Parathyroid adenoma (tissue), 2 donors: ENCODE results near the gene APOL4.
"Not testable (repeated sequence)": the region's sequence is repeated elsewhere in the genome, so short reads cannot be mapped to it uniquely, and the experiment has no call there.

ENCODE experiments used
- H2AFZ ChIP-seq: fragments of 300-600 bp; sonication (generic); one replicate; pipeline ENCODE4 v1.7.0; 2017; ENCODE audit warnings: antibody characterized with exemption, mild to moderate bottlenecking
- H3K27ac ChIP-seq: fragments of 300-600 bp; sonication (generic); one replicate; pipeline ENCODE4 v1.7.0; 2017
- H3K27me3 ChIP-seq: fragments of 300-600 bp; sonication (generic); one replicate; pipeline ENCODE4 v1.7.0; 2017; ENCODE audit warnings: low read length; ENCODE audit not compliant: control insufficient read depth, insufficient read depth
- H3K36me3 ChIP-seq: fragments of 300-600 bp; sonication (generic); one replicate; pipeline ENCODE4 v1.7.0; 2017; ENCODE audit warnings: low read length; ENCODE audit not compliant: control insufficient read depth, insufficient read depth
- H3K4me1 ChIP-seq: fragments of 300-600 bp; sonication (generic); one replicate; pipeline ENCODE4 v1.7.0; 2017; ENCODE audit warnings: control low read depth
- H3K4me2 ChIP-seq: fragments of 300-600 bp; sonication (generic); one replicate; pipeline ENCODE4 v1.7.0; 2017; ENCODE audit warnings: low read length
- H3K4me3 ChIP-seq: fragments of 300-600 bp; sonication (generic); one replicate; pipeline ENCODE4 v1.7.0; 2017; ENCODE audit warnings: low read depth, low read length
- H3K79me2 ChIP-seq: fragments of 300-600 bp; sonication (generic); one replicate; pipeline ENCODE4 v1.7.0; 2017; ENCODE audit warnings: control low read depth
- H3K9ac ChIP-seq: fragments of 300-600 bp; sonication (generic); one replicate; pipeline ENCODE4 v1.7.0; 2017; ENCODE audit warnings: mild to moderate bottlenecking
- H3K9me3 ChIP-seq: fragments of 300-600 bp; sonication (generic); one replicate; pipeline ENCODE4 v1.7.0; 2017; ENCODE audit warnings: low read length; ENCODE audit not compliant: control insufficient read depth
- TF ChIP-seq, protein P1 (sequence below): fragments of 300-600 bp; sonication (generic); IDR thresholded peaks from one replicate; pipeline ENCODE4 v1.7.0; 2017; ENCODE audit warnings: antibody characterized with exemption, mild to moderate bottlenecking
- donor health status: primary hyperparathyroidism.

The APOL4 gene

DNA sequence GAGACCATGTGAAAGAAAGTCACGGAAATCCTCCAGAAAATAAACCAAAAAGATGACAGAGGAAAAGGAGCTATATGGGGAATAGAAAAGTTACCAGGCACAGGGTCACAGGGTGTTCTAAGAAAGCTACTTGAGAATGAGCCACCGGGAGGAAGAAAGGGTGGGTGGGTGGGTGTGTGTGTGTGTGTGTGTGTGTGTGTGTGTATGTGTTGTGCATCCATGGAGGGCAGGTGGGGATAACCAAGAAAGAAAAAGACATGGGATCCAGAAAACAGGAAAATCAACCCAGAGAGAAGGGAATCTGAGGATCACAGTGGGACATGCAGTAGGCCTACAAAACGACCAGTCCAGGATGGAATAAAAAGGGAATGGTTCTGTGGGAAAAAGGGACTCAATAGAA is 34.0 kb upstream of the APOL4 start:
- H3K9me3 ChIP-seq: no peaks in the 10 kb centered on the region
- TF ChIP-seq, protein P1, sequence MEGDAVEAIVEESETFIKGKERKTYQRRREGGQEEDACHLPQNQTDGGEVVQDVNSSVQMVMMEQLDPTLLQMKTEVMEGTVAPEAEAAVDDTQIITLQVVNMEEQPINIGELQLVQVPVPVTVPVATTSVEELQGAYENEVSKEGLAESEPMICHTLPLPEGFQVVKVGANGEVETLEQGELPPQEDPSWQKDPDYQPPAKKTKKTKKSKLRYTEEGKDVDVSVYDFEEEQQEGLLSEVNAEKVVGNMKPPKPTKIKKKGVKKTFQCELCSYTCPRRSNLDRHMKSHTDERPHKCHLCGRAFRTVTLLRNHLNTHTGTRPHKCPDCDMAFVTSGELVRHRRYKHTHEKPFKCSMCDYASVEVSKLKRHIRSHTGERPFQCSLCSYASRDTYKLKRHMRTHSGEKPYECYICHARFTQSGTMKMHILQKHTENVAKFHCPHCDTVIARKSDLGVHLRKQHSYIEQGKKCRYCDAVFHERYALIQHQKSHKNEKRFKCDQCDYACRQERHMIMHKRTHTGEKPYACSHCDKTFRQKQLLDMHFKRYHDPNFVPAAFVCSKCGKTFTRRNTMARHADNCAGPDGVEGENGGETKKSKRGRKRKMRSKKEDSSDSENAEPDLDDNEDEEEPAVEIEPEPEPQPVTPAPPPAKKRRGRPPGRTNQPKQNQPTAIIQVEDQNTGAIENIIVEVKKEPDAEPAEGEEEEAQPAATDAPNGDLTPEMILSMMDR: no peak
- H3K36me3 ChIP-seq: no peaks in the 10 kb centered on the region

DNA sequence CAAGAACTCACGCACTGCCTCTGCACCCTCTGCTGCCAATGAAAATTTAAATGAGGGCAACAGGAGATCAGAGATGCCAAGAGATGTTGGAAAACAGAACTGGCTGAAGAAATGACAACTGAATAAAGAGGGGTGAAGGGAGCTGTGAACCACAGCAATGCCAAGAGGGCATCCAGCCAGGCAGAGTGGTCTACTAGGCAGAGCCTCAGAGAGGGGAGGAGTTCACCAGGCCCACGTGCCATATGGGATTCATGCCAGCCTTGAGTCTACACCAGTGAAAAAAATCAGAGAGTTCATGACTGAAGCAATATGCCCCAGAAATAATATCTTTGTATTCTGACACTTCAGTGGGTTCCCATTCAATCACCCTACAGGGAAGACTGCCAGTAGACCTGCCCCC is 33.3 kb upstream of the APOL4 start:
- H3K4me2 ChIP-seq: no peak overlapping the region
- H3K9ac ChIP-seq: no peak overlapping the region
- H3K27me3 ChIP-seq: no peaks in the 10 kb centered on the region
- no peaks in the 10 kb centered on the region for H3K36me3 ChIP-seq
- TF ChIP-seq, protein P1: no peak
- H3K4me3 ChIP-seq: no peak overlapping the region
- H3K4me1 ChIP-seq: peaks cover 3% of the 10 kb centered on the region
- H3K27ac ChIP-seq: no peak overlapping the region
- H3K9me3 ChIP-seq: no peaks in the 10 kb centered on the region
- H2AFZ ChIP-seq: no peak overlapping the region
- H3K79me2 ChIP-seq: no peaks in the 10 kb centered on the region

More for the DNA sequence above, 34.0 kb upstream of the APOL4 start:
- H3K27me3 ChIP-seq: no peaks in the 10 kb centered on the region
- H3K4me3 ChIP-seq: no peak overlapping the region
- H3K4me1 ChIP-seq: peaks cover 3% of the 10 kb centered on the region
- no peaks in the 10 kb centered on the region for H3K79me2 ChIP-seq
- H3K27ac ChIP-seq: no peak overlapping the region
- H3K9ac ChIP-seq: no peak overlapping the region
- H2AFZ ChIP-seq: no peak overlapping the region
- H3K4me2 ChIP-seq: no peak overlapping the region

DNA sequence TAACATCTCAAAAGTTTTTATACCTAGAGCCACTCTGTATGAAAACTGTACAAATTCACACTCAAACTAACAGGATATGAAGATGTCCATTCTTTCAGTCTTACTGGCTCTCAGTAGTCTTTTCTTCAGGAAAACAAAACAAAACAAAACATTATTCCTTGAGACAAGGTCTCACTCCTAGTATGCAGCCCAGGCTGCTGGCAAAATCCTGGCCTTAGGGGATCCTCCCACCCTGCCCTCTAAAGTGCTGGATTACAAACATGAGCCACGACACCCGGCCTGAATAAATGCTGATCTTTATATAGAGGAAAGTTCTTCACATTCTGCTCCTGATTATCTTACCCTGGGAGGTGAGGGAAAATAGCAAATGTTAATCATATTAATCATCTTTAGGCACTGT is 32.6 kb upstream of the APOL4 start:
- Histone ChIP-seq H3K4me1 (peaks cover 3% of the 10 kb centered on the region), H3K4me3 (no peak overlapping the region), H3K9me3 (no peaks in the 10 kb centered on the region), H3K36me3 (no peaks in the 10 kb centered on the region), H3K27me3 (no peaks in the 10 kb centered on the region), H3K9ac (no peak overlapping the region), H2AFZ (no peak overlapping the region), H3K27ac (no peak overlapping the region), H3K4me2 (no peak overlapping the region), H3K79me2 (no peaks in the 10 kb centered on the region)
- TF ChIP-seq, protein P1: no peak

DNA sequence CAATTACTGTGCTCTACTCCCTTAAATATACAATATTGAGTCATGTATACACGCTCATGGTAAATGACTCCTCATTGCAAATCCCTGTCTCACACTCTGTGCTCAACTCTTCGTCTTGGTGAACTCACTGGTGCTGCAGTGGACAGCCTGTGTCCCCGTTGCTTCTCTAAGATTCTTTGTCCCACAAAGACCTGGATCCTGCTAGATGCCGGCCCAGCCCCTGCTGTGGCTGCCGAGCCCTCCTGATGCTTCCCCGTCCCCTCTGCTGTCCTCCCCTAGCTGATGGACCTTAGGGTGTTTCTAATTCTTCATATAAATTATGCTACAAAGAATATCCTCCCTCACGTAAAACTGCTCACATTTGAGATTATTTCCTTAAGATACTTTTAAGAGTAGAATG is 32.2 kb upstream of the APOL4 start:
- no peaks in the 10 kb centered on the region for H3K9me3 ChIP-seq
- no peaks in the 10 kb centered on the region for H3K36me3 ChIP-seq
- no peak overlapping the region for H3K4me3 ChIP-seq
- H3K4me1 ChIP-seq: peaks cover 3% of the 10 kb centered on the region
- no peak overlapping the region for H3K27ac ChIP-seq
- H3K9ac ChIP-seq: no peak overlapping the region
- no peaks in the 10 kb centered on the region for H3K27me3 ChIP-seq
- H2AFZ ChIP-seq: no peak overlapping the region
- TF ChIP-seq, protein P1: no peak
- H3K4me2 ChIP-seq: no peak overlapping the region
- no peaks in the 10 kb centered on the region for H3K79me2 ChIP-seq

DNA sequence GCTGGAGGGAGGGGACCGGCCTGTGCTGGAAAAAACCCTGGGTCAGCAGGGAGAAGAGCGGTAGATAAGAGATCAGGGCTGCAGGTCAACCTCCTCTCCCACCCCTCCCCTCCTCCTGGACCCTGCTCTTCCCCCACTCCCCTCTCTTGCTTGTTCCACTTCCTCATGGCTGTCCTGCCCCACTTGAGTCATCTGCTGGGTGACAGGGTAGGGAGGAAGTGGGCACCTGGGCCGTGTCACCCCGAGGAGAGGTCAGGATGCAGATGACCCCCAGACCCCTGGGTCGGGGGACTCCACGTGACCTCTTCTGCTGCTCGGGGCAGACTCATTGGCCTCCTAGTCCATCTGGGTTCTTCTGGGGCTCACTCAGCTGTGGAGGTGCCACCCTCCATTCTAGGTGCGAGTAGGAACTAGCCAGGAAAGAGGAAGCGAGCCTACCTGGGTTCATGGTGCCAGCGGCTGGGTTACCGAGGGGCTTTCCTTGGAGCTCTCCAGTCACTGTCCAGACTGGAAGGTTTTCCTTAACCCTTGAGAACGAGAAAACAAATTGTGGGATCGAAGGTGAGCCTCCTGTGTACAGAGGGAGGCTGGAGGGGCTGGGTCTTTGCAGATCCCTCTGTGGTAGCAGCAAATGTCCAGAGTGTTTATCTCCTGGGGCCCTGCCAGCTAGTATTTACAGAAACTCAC is 31.2 kb upstream of the APOL4 start:
- Histone ChIP-seq H3K9ac (no peak overlapping the region), H3K9me3 (no peaks in the 10 kb centered on the region), H3K27me3 (no peaks in the 10 kb centered on the region), H3K27ac (no peak overlapping the region), H3K4me1 (no peaks in the 10 kb centered on the region), H3K4me3 (no peak overlapping the region), H2AFZ (no peak overlapping the region), H3K36me3 (no peaks in the 10 kb centered on the region), H3K4me2 (no peak overlapping the region), H3K79me2 (no peaks in the 10 kb centered on the region)
- TF ChIP-seq, protein P1: no peak

DNA sequence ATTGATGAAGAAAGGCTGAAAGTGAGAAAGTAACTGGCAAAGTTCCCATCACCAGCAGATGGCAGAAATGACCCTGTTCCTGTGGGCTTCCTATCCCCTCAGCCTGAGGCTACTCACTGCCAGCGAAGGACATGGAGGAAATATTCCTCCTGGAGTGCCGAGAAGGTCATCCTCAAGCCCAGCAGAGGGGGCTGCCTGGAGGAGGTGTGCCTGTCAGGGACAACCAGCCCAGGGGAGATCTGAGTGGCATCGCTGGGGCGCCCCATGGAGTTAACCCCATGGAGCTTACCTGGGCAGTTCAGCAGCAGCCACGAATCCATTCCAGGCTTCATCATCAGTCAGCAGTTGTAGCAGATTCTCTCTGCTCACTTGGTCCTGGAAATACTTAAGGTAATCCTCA is 29.4 kb upstream of the APOL4 start:
- H3K4me1 ChIP-seq, H3K79me2 ChIP-seq, H3K4me2 ChIP-seq, H3K27me3 ChIP-seq, H2AFZ ChIP-seq, H3K9me3 ChIP-seq, H3K4me3 ChIP-seq, H3K36me3 ChIP-seq, H3K9ac ChIP-seq, H3K27ac ChIP-seq: not testable (repeated sequence)

DNA sequence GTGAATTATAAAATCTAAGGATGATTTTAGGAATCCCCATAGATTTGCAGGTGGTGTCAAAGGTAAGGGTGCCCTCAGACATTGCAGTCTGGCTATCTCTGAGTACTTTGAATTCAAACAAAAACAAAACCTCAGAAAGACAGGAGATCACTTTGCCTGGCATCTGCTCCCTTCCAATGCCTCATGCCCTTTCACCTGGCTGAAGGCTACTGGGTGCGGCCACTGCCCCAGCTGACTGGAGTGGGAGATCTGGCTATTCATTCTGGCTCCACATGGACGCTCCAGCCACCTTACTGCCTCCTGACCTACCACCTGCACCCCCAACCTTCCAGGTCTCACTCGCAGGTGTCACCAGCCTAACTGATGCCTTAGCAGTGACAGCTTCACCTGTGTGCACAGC is 28.0 kb upstream of the APOL4 start:
- not testable (repeated sequence) for H2AFZ ChIP-seq, H3K4me3 ChIP-seq, H3K79me2 ChIP-seq, H3K27ac ChIP-seq, H3K4me2 ChIP-seq, H3K27me3 ChIP-seq, H3K9ac ChIP-seq, H3K4me1 ChIP-seq, H3K36me3 ChIP-seq, H3K9me3 ChIP-seq
